ENCODE results near the gene MTCL1.

DNA sequence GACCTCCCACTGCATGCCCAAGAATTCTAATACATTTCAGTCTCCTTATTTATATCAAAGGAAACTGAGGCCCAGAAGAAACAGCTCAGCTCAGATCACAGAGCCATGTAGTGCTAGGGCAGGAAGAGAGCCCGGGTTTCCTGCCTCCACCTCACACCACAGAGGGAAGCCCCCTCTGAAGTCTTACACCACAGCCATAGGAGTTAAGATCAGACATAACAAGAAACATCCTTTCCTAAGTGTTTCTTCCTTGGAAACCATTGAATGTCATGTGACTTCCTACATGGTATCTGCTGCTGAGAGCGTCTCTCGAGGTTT, 102.1 kb downstream of the MTCL1 start:
- no peak for TF ChIP-seq CTCF (IDR thresholded peaks at IDR 0.05)
- no peak for TF ChIP-seq POLR2A (IDR thresholded peaks at IDR 0.05)
- TF ChIP-seq EP300 (IDR thresholded peaks at IDR 0.05), result no peak

Measured in ovary (tissue), 3 donors.